ENCODE data around the gene ARID3A. TPM values are rescaled to one million over a fixed set of nuclear protein-coding genes. Genes with fewer than 3 reads are reported as not detected.

ARID3A gene
- total RNA-seq, 1 experiment from 2014 or later = 239 TPM

- POLR2A ChIA-PET = no interaction called here
Measured at GRCh38 chr19:887072-887471, 38.8 kb upstream of the ARID3A start.

DNA sequence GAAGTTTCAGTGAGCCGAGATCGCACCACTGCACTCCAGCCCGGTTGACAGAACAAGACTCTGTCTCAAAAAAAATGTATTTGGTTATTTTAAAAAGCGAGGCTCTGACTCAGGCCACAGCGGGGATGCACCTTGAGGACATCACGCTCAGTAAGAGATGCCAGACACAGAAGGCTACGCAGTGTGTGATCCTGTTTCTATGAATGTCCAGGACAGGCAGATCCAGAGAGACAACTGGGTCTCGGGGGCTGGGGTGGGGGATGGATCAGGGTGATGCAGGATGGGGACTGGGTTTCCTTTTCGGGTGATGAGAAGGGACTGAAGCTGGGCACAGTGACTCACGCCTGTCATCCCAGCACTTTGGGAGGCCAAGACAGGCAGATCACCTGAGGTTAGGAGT, 38.2 kb upstream of the ARID3A start:
- intact Hi-C loops (cut with micrococcal nuclease; ENCODE audit: unreplicated experiment) = no loop called here
- no TSS peak for BruUV-seq (replicated peaks)
- Mint-ChIP-seq H3K4me3 (ENCODE audit: unreplicated experiment) (no peak overlapping the region), H3K27me3 (ENCODE audit: insufficient read depth, unreplicated experiment) (no peaks in the 10 kb centered on the region), H3K27ac (ENCODE audit: unreplicated experiment) (no peak overlapping the region), H3K36me3 (ENCODE audit: insufficient read depth, unreplicated experiment) (peaks cover 33% of the 10 kb centered on the region), H3K4me1 (ENCODE audit: low read depth, unreplicated experiment) (no peaks in the 10 kb centered on the region), H3K9me3 (ENCODE audit: unreplicated experiment) (no peaks in the 10 kb centered on the region)
- CTCF ChIA-PET = no interaction called here
- H3K36me3 ChIP-seq (ENCODE audit: control insufficient read depth, insufficient read depth, low read length) = peaks cover 2% of the 10 kb centered on the region
- peaks cover 14% of the 10 kb centered on the region for H3K4me1 ChIP-seq
- TF ChIP-seq, protein P1, sequence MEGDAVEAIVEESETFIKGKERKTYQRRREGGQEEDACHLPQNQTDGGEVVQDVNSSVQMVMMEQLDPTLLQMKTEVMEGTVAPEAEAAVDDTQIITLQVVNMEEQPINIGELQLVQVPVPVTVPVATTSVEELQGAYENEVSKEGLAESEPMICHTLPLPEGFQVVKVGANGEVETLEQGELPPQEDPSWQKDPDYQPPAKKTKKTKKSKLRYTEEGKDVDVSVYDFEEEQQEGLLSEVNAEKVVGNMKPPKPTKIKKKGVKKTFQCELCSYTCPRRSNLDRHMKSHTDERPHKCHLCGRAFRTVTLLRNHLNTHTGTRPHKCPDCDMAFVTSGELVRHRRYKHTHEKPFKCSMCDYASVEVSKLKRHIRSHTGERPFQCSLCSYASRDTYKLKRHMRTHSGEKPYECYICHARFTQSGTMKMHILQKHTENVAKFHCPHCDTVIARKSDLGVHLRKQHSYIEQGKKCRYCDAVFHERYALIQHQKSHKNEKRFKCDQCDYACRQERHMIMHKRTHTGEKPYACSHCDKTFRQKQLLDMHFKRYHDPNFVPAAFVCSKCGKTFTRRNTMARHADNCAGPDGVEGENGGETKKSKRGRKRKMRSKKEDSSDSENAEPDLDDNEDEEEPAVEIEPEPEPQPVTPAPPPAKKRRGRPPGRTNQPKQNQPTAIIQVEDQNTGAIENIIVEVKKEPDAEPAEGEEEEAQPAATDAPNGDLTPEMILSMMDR (IDR thresholded peaks at IDR 0.05; ENCODE audit: insufficient read depth in 1 of 2, low read depth in 1 of 2, low read length in 1 of 2, severe bottlenecking in 1 of 2, unreplicated experiment in 1 of 2) = no peak
- no peaks in the 10 kb centered on the region for H3K27me3 ChIP-seq (replicated peaks; ENCODE audit: control insufficient read depth, insufficient read depth, low read length)
- H3K4me3 ChIP-seq (ENCODE audit: low read depth, low read length) = no peak overlapping the region
- H3K9me3 ChIP-seq = no peaks in the 10 kb centered on the region
- DNase-seq = no peak
- POLR2A ChIA-PET = no interaction called here

More at GRCh38 chr19:887072-887471, 38.8 kb upstream of the ARID3A start:
- peaks cover 39% of the 10 kb centered on the region for H3K36me3 Mint-ChIP-seq (ENCODE audit: insufficient read depth, unreplicated experiment)
- DNase-seq = no peak
- H3K9me3 Mint-ChIP-seq (ENCODE audit: unreplicated experiment) = no peaks in the 10 kb centered on the region
- H3K27ac Mint-ChIP-seq (ENCODE audit: unreplicated experiment) = no peak overlapping the region
- Histone ChIP-seq H3K9me3 (no peaks in the 10 kb centered on the region), H3K4me1 (peaks cover 14% of the 10 kb centered on the region), H3K36me3 (ENCODE audit: control insufficient read depth, insufficient read depth, low read length) (peaks cover 3% of the 10 kb centered on the region), H3K4me3 (ENCODE audit: low read depth, low read length) (no peak overlapping the region), H3K27me3 (replicated peaks; ENCODE audit: control insufficient read depth, insufficient read depth, low read length) (no peaks in the 10 kb centered on the region)
- no TSS peak for BruUV-seq (replicated peaks)
- H3K4me1 Mint-ChIP-seq (ENCODE audit: low read depth, unreplicated experiment) = no peaks in the 10 kb centered on the region
- no peaks in the 10 kb centered on the region for H3K27me3 Mint-ChIP-seq (ENCODE audit: insufficient read depth, unreplicated experiment)
- TF ChIP-seq, protein P1 (IDR thresholded peaks at IDR 0.05; ENCODE audit: insufficient read depth in 1 of 2, low read depth in 1 of 2, low read length in 1 of 2, severe bottlenecking in 1 of 2, unreplicated experiment in 1 of 2) = no peak
- CTCF ChIA-PET = no interaction called here
- intact Hi-C loops (cut with micrococcal nuclease; ENCODE audit: unreplicated experiment) = no loop called here
- no peak overlapping the region for H3K4me3 Mint-ChIP-seq (ENCODE audit: unreplicated experiment)

DNA sequence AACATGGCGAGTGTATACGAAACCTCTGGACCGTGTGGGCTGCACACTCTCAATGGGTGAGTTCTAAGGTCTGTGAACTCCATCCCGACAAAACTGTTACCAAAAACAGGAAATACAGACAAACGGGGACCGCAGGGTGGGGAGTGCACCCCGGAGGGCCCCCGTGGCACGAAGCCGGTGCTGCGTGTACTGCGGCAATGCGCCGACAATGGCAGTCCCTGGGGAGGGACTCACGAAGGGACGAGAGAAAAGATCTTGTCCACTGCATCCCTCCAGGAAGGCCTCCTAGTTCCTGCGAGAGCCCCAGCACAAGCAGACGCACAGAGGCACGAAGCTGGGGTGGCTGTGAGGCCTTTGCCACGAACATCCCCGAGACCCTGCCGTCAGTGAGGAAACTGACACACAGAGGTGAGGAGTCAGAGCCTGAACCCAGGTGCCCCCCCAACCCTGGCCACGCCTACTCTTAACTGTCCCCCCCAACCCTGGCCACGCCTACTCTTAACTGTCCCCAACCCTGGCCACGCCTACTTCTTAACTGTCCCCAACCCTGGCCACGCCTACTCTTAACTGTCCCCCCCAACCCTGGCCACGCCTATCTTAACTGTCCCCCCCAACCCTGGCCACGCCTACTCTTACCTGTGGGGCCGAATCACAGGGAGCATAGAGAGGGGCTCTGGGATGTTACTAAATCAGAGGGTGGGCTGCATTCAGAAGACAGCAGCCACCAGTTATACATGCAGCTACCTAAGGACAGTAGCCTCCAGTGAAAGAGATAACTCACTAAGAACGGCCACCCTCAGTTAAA, 37.1 kb upstream of the ARID3A start:
- Mint-ChIP-seq H3K9me3 (ENCODE audit: unreplicated experiment) (no peaks in the 10 kb centered on the region), H3K36me3 (ENCODE audit: insufficient read depth, unreplicated experiment) (peaks cover 38% of the 10 kb centered on the region), H3K27ac (ENCODE audit: unreplicated experiment) (no peak overlapping the region), H3K4me3 (ENCODE audit: unreplicated experiment) (no peak overlapping the region), H3K27me3 (ENCODE audit: insufficient read depth, unreplicated experiment) (no peaks in the 10 kb centered on the region), H3K4me1 (ENCODE audit: low read depth, unreplicated experiment) (no peaks in the 10 kb centered on the region)
- TSS peak; percentile 25 for BruUV-seq (replicated peaks)
- Histone ChIP-seq H3K4me1 (peaks cover 11% of the 10 kb centered on the region), H3K9me3 (no peaks in the 10 kb centered on the region), H3K27me3 (replicated peaks; ENCODE audit: control insufficient read depth, insufficient read depth, low read length) (no peaks in the 10 kb centered on the region), H3K4me3 (ENCODE audit: low read depth, low read length) (no peak overlapping the region), H3K36me3 (ENCODE audit: control insufficient read depth, insufficient read depth, low read length) (peaks cover 2% of the 10 kb centered on the region)
- intact Hi-C loops (cut with micrococcal nuclease; ENCODE audit: unreplicated experiment) = no loop called here
- ChIA-PET POLR2A (no interaction called here), CTCF (interaction anchor here (0.6 kb wide), 1 partner anchor 89 kb away, joined by 14 read pairs; no protein-coding TSS in a partner anchor)
- no peak for DNase-seq
- TF ChIP-seq, protein P1 (IDR thresholded peaks at IDR 0.05; ENCODE audit: insufficient read depth in 1 of 2, low read depth in 1 of 2, low read length in 1 of 2, severe bottlenecking in 1 of 2, unreplicated experiment in 1 of 2) = no peak
